ENCODE data around the gene CDKN2C. TPM values are rescaled to one million over a fixed set of nuclear protein-coding genes. Genes with fewer than 3 reads are reported as not detected.

Gene CDKN2C
- 28.9 and 40.4 TPM in 2 replicates for total RNA-seq

DNA sequence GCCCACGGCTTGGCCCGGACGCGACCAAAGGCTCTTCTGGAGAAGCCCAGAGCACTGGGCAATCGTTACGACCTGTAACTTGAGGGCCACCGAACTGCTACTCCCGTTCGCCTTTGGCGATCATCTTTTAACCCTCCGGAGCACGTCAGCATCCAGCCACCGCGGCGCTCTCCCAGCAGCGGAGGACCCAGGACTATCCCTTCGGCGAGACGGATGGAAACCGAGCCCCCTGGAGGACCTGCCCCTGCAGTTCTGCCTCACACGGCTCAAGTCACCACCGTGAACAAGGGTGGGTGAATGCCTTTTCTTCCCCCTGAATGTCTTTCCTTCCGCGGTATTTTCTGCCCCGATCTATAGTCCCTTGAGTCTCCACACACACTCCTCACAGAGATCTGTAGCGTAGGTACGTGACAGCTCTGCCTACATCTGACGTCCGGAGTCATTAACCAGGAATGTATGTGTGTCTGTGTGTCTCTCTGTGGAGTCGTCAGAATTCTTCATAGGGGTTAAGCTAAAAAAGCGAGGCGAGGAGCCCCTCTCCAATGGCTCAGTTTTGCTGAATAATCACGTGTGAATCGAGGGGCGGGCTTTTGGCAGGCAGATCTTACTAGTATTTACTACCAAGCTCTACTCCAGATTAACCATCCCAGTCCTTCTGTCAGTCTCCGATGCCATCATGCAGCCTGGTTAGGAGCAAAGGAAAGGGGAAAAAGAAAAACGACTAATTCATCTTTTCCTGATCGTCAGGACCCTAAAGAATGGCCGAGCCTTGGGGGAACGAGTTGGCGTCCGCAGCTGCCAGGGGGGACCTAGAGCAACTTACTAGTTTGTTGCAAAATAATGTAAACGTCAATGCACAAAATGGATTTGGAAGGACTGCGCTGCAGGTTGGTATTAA is at the start of gene CDKN2C:
Gene CDKN2C (plus strand): TSS at position 635 of the 898 bp plus-strand sequence. CDS start 124 bp downstream, at position 759.

DNA sequence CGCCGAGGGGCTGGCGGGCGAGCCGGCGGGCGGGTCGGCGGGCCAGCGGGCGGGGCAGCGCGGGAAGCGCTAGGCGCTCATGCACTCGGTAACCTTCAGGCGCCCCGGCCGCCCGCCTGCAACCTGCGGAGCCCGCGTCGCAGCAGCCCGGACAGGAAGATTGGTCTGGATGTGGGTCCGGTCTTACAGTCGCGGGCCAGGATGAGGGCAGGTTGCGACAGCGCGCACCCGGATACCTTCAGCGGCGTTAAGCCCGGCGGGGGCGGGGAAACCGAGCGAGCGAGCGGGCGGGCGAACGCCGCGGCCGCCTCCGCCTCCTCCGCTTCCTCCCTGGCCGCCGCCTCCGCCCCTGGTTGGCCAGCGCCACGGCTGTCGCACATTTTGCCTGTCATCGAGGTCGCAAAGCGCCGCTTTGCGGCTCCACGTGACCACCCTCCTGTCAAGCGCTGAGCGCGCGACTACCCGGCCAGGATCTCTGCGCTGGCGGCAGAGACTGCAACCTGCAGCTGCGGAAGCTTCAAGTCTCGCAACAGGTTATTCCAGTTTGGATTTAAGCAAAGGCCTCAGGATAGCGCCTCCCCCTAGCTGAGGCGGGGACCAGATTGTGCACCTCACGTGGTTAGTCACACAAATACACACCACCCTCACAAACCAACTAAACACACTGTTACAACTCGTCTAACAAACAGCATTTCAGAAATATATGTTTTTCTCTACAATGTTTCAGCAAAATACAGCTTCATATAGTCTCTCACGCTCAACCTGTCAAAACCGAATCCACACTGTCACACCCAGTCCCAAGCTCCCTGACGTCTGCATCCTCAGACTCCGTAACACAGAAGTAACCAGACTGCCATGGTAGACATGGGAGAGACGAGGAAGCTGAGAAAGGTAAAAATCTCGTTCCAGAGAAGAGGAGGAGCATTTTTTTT is 9.9 kb upstream of the CDKN2C start, which contains the start of gene FAF1:
Gene FAF1 (minus strand): TSS at position 355 of the 932 bp plus-strand sequence. CDS start 456 bp downstream, outside the sequence.

Other genes with a start within 250 kb of the CDKN2C start
- gene FAF1, start 10.0 kb upstream of the CDKN2C start, total RNA-seq, result 51.6 and 67.5 TPM in 2 replicates
- gene C1orf185, start 132.0 kb downstream of the CDKN2C start, total RNA-seq, result not detected in 2 replicates